ENCODE measurements around the gene SDK1.

The SDK1 gene

DNA sequence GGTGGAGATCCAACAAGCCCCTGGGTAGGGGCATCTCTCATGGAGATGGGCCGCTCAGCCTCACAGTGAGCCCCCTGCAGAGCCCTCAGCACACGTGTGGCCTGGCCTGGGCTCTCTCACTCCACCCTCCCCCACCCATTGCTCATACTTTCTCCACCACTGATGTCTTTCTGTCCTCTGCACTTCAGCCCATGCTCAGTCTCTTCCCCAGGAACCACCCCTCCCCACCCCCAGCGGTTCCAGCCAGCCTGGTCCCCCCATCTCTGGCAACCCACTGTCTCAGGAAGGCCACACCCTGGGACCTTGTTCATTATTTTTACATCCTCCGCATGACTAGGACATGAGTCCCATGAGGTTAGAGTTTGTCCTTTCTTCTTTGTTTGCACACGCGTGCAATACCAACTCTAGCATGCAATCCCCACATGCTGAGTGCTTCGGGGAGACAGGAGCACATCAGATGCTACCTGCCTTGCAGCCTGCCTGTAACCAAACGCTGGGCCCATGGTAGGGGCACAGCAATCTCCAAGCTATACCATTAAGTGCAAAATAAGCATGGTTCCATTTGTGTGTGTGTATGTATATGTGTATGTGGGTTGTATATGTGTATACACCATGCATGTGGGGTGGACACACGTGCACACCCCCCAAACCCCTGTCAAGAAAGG lies 972.6 kb downstream of the SDK1 start:
- TF ChIP-seq MYC (IDR thresholded peaks at IDR 0.05; ENCODE audit: low read depth, low read length) (no peak), POLR2A (IDR thresholded peaks at IDR 0.05; ENCODE audit: extremely low read depth, insufficient read length) (no peak)
- TF ChIP-seq, protein P1, sequence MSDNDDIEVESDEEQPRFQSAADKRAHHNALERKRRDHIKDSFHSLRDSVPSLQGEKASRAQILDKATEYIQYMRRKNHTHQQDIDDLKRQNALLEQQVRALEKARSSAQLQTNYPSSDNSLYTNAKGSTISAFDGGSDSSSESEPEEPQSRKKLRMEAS (IDR thresholded peaks at IDR 0.05; ENCODE audit: low read depth, low read length) = no peak
- TF ChIP-seq, protein P2, sequence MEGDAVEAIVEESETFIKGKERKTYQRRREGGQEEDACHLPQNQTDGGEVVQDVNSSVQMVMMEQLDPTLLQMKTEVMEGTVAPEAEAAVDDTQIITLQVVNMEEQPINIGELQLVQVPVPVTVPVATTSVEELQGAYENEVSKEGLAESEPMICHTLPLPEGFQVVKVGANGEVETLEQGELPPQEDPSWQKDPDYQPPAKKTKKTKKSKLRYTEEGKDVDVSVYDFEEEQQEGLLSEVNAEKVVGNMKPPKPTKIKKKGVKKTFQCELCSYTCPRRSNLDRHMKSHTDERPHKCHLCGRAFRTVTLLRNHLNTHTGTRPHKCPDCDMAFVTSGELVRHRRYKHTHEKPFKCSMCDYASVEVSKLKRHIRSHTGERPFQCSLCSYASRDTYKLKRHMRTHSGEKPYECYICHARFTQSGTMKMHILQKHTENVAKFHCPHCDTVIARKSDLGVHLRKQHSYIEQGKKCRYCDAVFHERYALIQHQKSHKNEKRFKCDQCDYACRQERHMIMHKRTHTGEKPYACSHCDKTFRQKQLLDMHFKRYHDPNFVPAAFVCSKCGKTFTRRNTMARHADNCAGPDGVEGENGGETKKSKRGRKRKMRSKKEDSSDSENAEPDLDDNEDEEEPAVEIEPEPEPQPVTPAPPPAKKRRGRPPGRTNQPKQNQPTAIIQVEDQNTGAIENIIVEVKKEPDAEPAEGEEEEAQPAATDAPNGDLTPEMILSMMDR (IDR thresholded peaks at IDR 0.05; ENCODE audit: low read depth, low read length) = no peak
- DNase-seq (ENCODE audit: low read depth) = no peak
- H3K4me3 ChIP-seq (ENCODE audit: low read depth, low read length) = no peak overlapping the region

DNA sequence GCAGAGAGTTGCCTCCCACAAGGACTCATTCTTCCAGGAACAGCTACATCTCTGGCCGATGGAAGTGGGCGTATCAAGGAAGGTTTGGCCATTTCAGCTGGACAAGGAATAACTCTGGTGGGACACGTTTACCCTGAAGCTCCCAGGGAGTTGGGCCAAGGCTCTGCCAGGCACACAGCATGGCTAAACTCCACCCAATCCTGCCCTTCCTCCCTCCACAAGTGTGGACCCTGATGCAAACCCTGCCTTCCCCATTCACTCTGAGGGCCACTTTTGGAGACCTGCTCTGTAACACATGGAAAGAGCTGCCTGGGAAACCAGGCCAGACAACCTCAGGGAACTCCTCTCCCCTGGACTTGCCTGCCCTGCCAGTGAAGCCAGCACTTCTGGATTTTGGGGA lies 973.2 kb downstream of the SDK1 start:
- TF ChIP-seq, protein P2 (IDR thresholded peaks at IDR 0.05; ENCODE audit: low read depth, low read length) = no peak
- TF ChIP-seq, protein P1 (IDR thresholded peaks at IDR 0.05; ENCODE audit: low read depth, low read length) = no peak
- no peak for TF ChIP-seq MYC (IDR thresholded peaks at IDR 0.05; ENCODE audit: low read depth, low read length)
- no peak for TF ChIP-seq POLR2A (IDR thresholded peaks at IDR 0.05; ENCODE audit: extremely low read depth, insufficient read length)
- no peak for DNase-seq (ENCODE audit: low read depth)

DNA sequence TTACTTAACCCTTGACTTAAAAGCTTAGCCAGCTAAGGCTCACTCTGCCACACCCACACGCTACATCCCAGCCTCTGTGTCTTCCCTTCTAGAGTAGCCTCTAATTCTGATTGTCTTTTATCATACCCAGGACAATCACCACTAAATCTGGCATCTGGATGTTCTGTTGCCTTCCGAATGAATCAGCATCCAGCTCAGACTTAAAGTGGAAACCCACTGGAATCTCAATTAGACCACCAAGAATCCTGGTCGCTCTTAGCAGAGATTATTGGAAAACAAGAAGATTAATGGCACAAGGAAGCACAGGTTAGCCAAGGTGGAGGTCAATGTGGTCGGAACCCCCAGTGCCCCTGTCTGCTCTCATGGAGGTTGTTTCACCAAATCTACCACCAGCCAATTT lies 976.9 kb downstream of the SDK1 start:
- H3K4me3 ChIP-seq (ENCODE audit: low read depth, low read length) = no peak overlapping the region
- TF ChIP-seq, protein P1 (IDR thresholded peaks at IDR 0.05; ENCODE audit: low read depth, low read length) = no peak
- TF ChIP-seq POLR2A (IDR thresholded peaks at IDR 0.05; ENCODE audit: extremely low read depth, insufficient read length) (no peak), MYC (IDR thresholded peaks at IDR 0.05; ENCODE audit: low read depth, low read length) (no peak)
- TF ChIP-seq, protein P2 (IDR thresholded peaks at IDR 0.05; ENCODE audit: low read depth, low read length) = no peak
- DNase-seq (ENCODE audit: low read depth) = no peak

More for the DNA sequence above, 973.2 kb downstream of the SDK1 start:
- no peak overlapping the region for H3K4me3 ChIP-seq (ENCODE audit: low read depth, low read length)

DNA sequence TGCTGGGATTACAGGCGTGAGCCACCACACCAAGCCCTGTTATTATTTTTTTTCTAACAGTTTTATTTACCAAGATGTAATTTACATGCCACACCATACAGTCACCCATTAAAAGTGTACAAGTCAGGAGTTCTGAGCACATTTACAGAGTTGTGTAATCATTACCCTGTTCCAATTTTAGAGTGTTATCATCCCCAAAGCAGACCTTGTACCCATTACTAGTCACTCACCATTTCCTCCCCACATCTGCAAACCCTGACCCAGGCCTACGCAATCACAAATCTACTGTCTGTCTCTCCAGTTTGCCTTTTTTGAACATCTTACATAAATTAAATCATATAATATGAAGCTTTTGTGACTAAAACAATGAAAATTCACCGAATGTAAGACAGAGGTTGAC lies 978.2 kb downstream of the SDK1 start:
- TF ChIP-seq POLR2A (IDR thresholded peaks at IDR 0.05; ENCODE audit: extremely low read depth, insufficient read length) (no peak), MYC (IDR thresholded peaks at IDR 0.05; ENCODE audit: low read depth, low read length) (no peak)
- TF ChIP-seq, protein P1 (IDR thresholded peaks at IDR 0.05; ENCODE audit: low read depth, low read length) = no peak
- TF ChIP-seq, protein P2 (IDR thresholded peaks at IDR 0.05; ENCODE audit: low read depth, low read length) = no peak
- peak; percentile 13 for DNase-seq (ENCODE audit: low read depth)
- H3K4me3 ChIP-seq (ENCODE audit: low read depth, low read length) = no peak overlapping the region

DNA sequence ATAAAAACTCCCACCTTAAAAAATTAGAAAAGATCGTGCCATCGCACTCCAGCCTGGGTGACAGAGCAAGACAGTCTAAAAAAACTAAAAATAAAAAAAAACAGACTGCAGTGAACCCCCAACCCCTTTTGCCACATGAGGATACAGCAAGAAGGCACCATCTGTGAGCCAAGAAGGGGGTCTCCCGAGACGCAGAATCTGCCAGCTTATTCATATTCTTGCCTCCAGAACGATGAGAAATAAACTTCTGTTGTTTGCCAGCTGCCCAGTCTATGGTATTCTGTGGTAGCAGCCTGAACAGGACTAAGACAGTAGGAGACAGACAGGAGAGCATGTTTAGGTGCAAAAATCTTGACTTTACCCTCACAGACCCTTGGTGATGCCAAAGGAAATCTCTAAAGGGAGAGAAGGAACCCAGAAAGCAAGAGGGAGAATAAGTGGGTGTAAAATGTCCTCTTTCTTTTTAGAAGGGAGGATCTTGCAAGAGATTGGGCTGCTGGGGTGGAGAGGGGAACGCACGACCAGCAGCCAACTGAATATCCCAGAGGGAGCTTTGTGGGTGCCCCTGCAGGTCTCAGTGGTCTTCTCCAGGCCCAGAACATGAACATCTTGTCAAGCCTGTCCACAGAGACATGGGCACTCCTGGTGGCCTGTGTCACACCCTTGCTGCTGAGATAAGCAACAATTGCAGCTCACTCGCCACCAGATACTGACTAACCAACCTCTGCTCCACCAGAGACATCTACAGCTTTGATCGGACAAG lies 980.4 kb downstream of the SDK1 start:
- no peak for DNase-seq (ENCODE audit: low read depth)
- TF ChIP-seq, protein P1 (IDR thresholded peaks at IDR 0.05; ENCODE audit: low read depth, low read length) = no peak
- TF ChIP-seq POLR2A (IDR thresholded peaks at IDR 0.05; ENCODE audit: extremely low read depth, insufficient read length) (no peak), MYC (IDR thresholded peaks at IDR 0.05; ENCODE audit: low read depth, low read length) (no peak)
- TF ChIP-seq, protein P2 (IDR thresholded peaks at IDR 0.05; ENCODE audit: low read depth, low read length) = no peak
- no peak overlapping the region for H3K4me3 ChIP-seq (ENCODE audit: low read depth, low read length)

All from NB4 (cell line).